ENCODE data around the gene MYH6. TPM values are rescaled to one million over a fixed set of nuclear protein-coding genes. Genes with fewer than 3 reads are reported as not detected.

MYH6 gene
- total and polyA plus RNA-seq, 3 donors from 2014 or later = 0.12 to 0.44 (median 0.39) TPM

DNA sequence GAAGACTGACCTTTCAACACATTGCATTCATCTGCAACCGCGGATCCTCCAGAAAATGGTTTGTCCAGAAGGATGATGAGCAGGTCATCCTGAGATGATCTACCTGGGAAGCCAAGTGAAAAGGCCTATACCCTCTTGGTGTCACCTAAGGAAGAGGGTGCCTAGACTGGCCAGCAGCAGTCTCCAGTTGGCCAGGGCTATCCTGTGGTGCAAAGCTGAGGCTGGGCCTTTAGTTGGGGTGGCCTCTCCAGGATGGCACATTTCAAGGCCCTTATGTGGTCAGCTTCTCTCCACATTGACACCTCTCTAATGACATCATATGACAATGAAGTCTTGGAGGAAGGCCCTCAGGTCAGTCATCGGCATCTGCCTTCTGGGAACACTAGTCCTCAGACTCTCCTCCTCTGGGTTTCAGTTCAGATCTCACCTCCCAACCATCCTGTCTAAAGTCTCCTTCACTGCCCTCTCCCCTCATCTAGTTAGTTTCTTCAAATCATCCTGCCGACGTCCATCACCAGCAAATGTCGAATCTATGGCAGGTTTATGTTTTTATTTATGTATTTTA lies 52.1 kb downstream of the MYH6 start:
- 86 to 94% methylated on average over 6 of the region's 6 CpGs for WGBS, 2 donors

DNA sequence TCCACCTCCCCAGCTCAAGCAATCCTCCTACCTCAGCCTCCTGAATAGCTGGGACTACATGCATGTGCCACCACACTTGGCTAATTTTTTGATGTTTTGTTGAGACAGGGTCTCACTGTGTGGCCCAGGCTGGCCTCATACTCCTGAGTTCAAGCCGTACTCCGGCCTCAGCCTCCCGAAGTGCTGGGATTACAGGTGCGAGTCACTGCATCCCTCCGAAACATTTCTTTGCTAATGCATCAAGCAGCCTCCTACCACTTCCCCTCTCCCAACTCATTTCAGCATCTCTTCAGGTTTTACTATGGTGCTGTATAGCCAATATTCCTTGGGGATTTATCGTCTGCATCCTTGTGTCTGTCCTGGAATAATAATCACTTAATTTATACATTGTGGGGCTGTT lies 53.1 kb downstream of the MYH6 start:
- TF ChIP-seq, protein P1, sequence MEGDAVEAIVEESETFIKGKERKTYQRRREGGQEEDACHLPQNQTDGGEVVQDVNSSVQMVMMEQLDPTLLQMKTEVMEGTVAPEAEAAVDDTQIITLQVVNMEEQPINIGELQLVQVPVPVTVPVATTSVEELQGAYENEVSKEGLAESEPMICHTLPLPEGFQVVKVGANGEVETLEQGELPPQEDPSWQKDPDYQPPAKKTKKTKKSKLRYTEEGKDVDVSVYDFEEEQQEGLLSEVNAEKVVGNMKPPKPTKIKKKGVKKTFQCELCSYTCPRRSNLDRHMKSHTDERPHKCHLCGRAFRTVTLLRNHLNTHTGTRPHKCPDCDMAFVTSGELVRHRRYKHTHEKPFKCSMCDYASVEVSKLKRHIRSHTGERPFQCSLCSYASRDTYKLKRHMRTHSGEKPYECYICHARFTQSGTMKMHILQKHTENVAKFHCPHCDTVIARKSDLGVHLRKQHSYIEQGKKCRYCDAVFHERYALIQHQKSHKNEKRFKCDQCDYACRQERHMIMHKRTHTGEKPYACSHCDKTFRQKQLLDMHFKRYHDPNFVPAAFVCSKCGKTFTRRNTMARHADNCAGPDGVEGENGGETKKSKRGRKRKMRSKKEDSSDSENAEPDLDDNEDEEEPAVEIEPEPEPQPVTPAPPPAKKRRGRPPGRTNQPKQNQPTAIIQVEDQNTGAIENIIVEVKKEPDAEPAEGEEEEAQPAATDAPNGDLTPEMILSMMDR (IDR thresholded peaks at IDR 0.05) = no peak
- TF ChIP-seq POLR2A (IDR thresholded peaks at IDR 0.05) = no peak
- no peaks in the 10 kb centered on the region for H3K27me3 ChIP-seq
- no peaks in the 10 kb centered on the region for H3K36me3 ChIP-seq (ENCODE audit: low read depth, missing control alignments)
- H3K4me3 ChIP-seq = no peak overlapping the region
- peaks cover 5% of the 10 kb centered on the region for H3K4me1 ChIP-seq
- 87 to 90% methylated on average over 6 of the region's 6 CpGs for WGBS, 2 donors
- intact Hi-C loops (cut with DNase I; ENCODE audit: low total_unique reads) = no loop called here
- H3K27ac ChIP-seq = no peak overlapping the region
- H3K9me3 ChIP-seq = no peaks in the 10 kb centered on the region
- DNase-seq = no peak

More for the DNA sequence above, 52.1 kb downstream of the MYH6 start:
- Histone ChIP-seq H3K9me3 (no peaks in the 10 kb centered on the region), H3K4me3 (no peak overlapping the region), H3K27ac (no peak overlapping the region), H3K27me3 (no peaks in the 10 kb centered on the region), H3K36me3 (ENCODE audit: low read depth, missing control alignments) (no peaks in the 10 kb centered on the region), H3K4me1 (peaks cover 5% of the 10 kb centered on the region)
- TF ChIP-seq, protein P1 (IDR thresholded peaks at IDR 0.05) = no peak
- no peak for TF ChIP-seq POLR2A (IDR thresholded peaks at IDR 0.05)
- DNase-seq = no peak
- intact Hi-C loops (cut with DNase I; ENCODE audit: low total_unique reads) = no loop called here

DNA sequence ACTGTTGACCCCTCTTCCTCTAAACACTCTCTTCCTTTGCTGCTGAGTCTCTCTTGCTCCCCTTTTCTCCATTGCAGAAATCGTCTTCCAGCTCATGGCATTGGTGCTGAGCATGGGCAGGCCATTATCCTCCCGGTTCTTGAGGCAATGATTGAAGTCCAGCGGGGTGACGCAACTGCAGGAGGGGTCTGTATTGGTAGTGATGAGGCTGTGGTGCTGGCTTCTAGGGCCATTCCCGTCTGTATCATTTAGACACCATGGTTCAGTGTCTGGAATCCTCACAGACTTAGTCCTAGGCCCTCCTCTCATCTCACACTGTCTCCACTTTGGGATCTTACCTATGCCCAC lies 54.7 kb downstream of the MYH6 start:
- Histone ChIP-seq H3K27me3 (no peaks in the 10 kb centered on the region), H3K4me1 (peaks cover 5% of the 10 kb centered on the region), H3K9me3 (no peaks in the 10 kb centered on the region), H3K4me3 (no peak overlapping the region), H3K27ac (no peak overlapping the region), H3K36me3 (ENCODE audit: low read depth, missing control alignments) (no peaks in the 10 kb centered on the region)
- no peak for TF ChIP-seq POLR2A (IDR thresholded peaks at IDR 0.05)
- TF ChIP-seq, protein P1 (IDR thresholded peaks at IDR 0.05) = no peak
- no peak for DNase-seq
- WGBS, 2 donors = 70 to 79% methylated on average over 5 of the region's 5 CpGs
- intact Hi-C loops (cut with DNase I; ENCODE audit: low total_unique reads) = no loop called here

DNA sequence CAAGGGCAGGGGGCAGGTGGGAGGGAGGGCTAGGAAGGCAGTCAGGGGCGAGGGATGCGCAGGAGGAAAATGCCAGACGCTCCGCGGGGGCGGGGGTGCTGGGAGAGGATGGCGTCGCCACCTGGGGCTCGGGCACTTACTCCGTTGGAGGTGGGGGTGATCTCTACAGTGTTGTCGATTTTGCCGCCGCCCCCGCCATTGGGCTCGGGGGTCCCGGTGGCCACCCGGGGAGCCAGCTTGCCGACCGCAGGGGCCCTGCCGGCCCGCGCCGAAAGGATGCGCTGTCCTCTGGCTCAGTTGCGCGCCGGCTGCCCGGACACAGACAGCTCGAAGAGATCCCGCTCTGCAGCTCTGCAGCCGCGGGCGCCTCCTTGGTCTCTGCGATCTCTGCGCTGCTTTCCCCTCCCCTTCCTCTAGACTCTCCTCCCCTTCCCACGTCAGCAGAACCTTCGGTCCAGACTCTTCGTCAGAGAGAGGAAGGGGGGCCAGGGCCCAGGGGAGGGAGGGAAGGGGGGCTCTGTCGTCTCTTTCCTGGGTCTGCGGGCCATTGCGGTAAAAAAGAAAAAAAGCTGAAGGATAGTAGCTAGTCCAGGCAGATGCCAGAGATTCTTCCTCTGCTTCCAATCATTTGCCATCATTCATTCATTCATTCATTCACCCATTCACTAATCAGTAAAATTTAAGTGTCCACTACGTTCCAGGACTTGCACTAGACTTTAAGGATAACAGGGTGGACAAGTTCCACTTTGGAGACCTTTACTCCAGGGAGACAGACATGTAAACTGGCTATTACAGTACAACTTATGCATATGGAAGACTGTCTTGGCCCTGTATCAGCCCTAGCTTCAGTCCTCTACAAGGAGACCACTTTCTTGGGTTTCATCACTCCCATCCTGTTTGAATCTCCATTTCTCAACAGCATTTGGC lies 55.3 kb downstream of the MYH6 start, which contains the start of gene SLC22A17:
TSS of gene SLC22A17 (minus strand) at position 382 of the 927 bp plus-strand sequence.
- no peaks in the 10 kb centered on the region for H3K9me3 ChIP-seq
- TF ChIP-seq, protein P1 (IDR thresholded peaks at IDR 0.05) = no peak
- peak; percentile 64 for TF ChIP-seq POLR2A (IDR thresholded peaks at IDR 0.05)
- H3K4me3 ChIP-seq = peak within 1 kb of the TSS; percentile 45 to 58
- H3K27ac ChIP-seq = peak within 1 kb of the TSS in 1 of 2 donors; percentile 29
- DNase-seq = peak; percentile 90
- 1% methylated on average over 12 to 27 of the region's 42 CpGs for WGBS, 2 donors
- H3K27me3 ChIP-seq = no peaks in the 10 kb centered on the region
- no peaks in the 10 kb centered on the region for H3K36me3 ChIP-seq (ENCODE audit: low read depth, missing control alignments)
- H3K4me1 ChIP-seq = peaks cover 5% of the 10 kb centered on the region
- intact Hi-C loops (cut with DNase I; ENCODE audit: low total_unique reads) = no loop called here
